SK-N-SH (cell line): ENCODE measurements around the gene MYO1H. TPM values are rescaled to one million over a fixed set of nuclear protein-coding genes. Genes with fewer than 3 reads are reported as not detected.

Experiments used
- CTCF ChIA-PET: fragments of 300-600, 350-600 bp; formaldehyde crosslinking; extraction: SDS; loops from one replicate; lab custom pipeline; 2021; lab: Yijun Ruan, JAX
- POLR2A ChIA-PET: fragments of 350-600 bp; sonication (Branson Sonifier 250); formaldehyde crosslinking; extraction: SDS; loops from one replicate; lab custom pipeline; 2020; ENCODE audit warnings: antibody characterized with exemption, inconsistent platforms; lab: Yijun Ruan, JAX
- DNase-seq: peaks from one replicate; pipeline ENCODE4 v3.0.0; 2012
- H2AFZ ChIP-seq: fragments of 200-600 bp; sonication (generic); 2 replicates; pipeline ENCODE4 v1.8.1; 2016; ENCODE audit warnings: antibody characterized with exemption, mild to moderate bottlenecking, low read depth
- H3F3A ChIP-seq: fragments of 200-600 bp; sonication (generic); replicated peaks from 2 replicates; pipeline ENCODE3; 2016; ENCODE audit warnings: antibody characterized with exemption, mild to moderate bottlenecking; ENCODE audit not compliant: insufficient read depth
- H3K27ac ChIP-seq, 2 experiments: fragments of 200-500 bp in 1 of 2; fragments of 200-600 bp in 1 of 2; sonication (Bioruptor generic) in 1 of 2; sonication (generic), shearing (Covaris generic) in 1 of 2; 2 replicates each; pipeline versions ENCODE4 v1.5.1 to v1.6.1; 2014 to 2016; ENCODE audit warnings: low read depth in 2 of 2, inconsistent platforms in 1 of 2, low read length in 1 of 2, mild to moderate bottlenecking in 1 of 2, mixed read lengths in 1 of 2
- H3K27me3 ChIP-seq: fragments of 200-600 bp; sonication (generic), shearing (Covaris generic); 2 replicates; pipeline ENCODE4 v1.6.1; 2016; ENCODE audit warnings: mixed run types; ENCODE audit not compliant: insufficient read depth
- H3K36me3 ChIP-seq, 2 experiments: fragments of 200-500 bp in 1 of 2; fragments of 200-600 bp in 1 of 2; sonication (Bioruptor generic) in 1 of 2; sonication (generic) in 1 of 2; replicated peaks in 1 of 2; 2 replicates each; pipeline versions ENCODE3 to v1.5.1; 2014 to 2016; ENCODE audit warnings: low read length in 1 of 2, mild to moderate bottlenecking in 1 of 2; ENCODE audit not compliant: insufficient read depth in 2 of 2, control insufficient read depth in 1 of 2
- H3K4me1 ChIP-seq, 2 experiments: fragments of 200-500 bp in 1 of 2; fragments of 200-600 bp in 1 of 2; sonication (Bioruptor generic) in 1 of 2; sonication (generic), shearing (Covaris generic) in 1 of 2; 2 replicates each; pipeline versions ENCODE4 v1.5.1 to v1.6.1; 2014 to 2016; ENCODE audit warnings: low read depth in 1 of 2, low read length in 1 of 2, mixed run types in 1 of 2; ENCODE audit not compliant: insufficient read depth in 2 of 2, control insufficient read depth in 1 of 2
- H3K4me2 ChIP-seq: fragments of 200-600 bp; sonication (generic), shearing (Covaris generic); 2 replicates; pipeline ENCODE4 v1.6.1; 2017; ENCODE audit warnings: mixed run types
- H3K4me3 ChIP-seq, 2 experiments: fragments of 200-500 bp in 1 of 2; fragments of 200-600 bp in 1 of 2; sonication (Bioruptor generic) in 1 of 2; sonication (generic), shearing (Covaris generic) in 1 of 2; 2 replicates each; pipeline versions ENCODE4 v1.5.1 to v1.8.1; 2014 to 2016; ENCODE audit warnings: low read depth in 2 of 2, inconsistent platforms in 1 of 2, low read length in 1 of 2, mild to moderate bottlenecking in 1 of 2, mixed read lengths in 1 of 2, moderate library complexity in 1 of 2
- H3K79me2 ChIP-seq: fragments of 200-600 bp; sonication (generic); 2 replicates; pipeline ENCODE4 v1.8.1; 2017; ENCODE audit warnings: mild to moderate bottlenecking; ENCODE audit not compliant: insufficient read depth
- H3K9ac ChIP-seq: fragments of 200-600 bp; sonication (generic); 2 replicates; pipeline ENCODE4 v1.6.1; 2017; ENCODE audit warnings: mixed run types
- H3K9me2 ChIP-seq: fragments of 200-600 bp; sonication (generic); 2 replicates; pipeline ENCODE4 v1.6.1; 2017; ENCODE audit warnings: mixed run types
- H3K9me3 ChIP-seq: fragments of 200-600 bp; sonication (generic); 2 replicates; pipeline ENCODE4 v1.6.1; 2017; ENCODE audit warnings: mixed run types, mild to moderate bottlenecking, moderate library complexity
- H4K20me1 ChIP-seq: fragments of 200-600 bp; sonication (generic); 2 replicates; pipeline ENCODE4 v1.6.1; 2017; ENCODE audit warnings: mild to moderate bottlenecking, mixed run types; ENCODE audit not compliant: insufficient read depth
- CTCF ChIP-seq: fragments of 200-600 bp; sonication (generic); IDR thresholded peaks from 2 replicates; pipeline ENCODE4 v1.6.1; 2017; ENCODE audit warnings: antibody characterized with exemption, mild to moderate bottlenecking, moderate library complexity
- EZH2phosphoT487 ChIP-seq: fragments of 200-600 bp; sonication (generic); IDR thresholded peaks from 2 replicates; pipeline ENCODE4 v1.6.1; 2017; ENCODE audit warnings: low read depth, mixed run types, mild to moderate bottlenecking, antibody characterized with exemption, moderate library complexity, borderline replicate concordance
- JUND ChIP-seq: IDR thresholded peaks from 2 replicates; pipeline ENCODE4 v1.4.0; 2012
- MAX ChIP-seq: IDR thresholded peaks from 2 replicates; pipeline ENCODE4 v1.4.0; 2012; ENCODE audit warnings: low read depth
- NFIC ChIP-seq: IDR thresholded peaks from 2 replicates; pipeline ENCODE4 v1.4.0; 2012; ENCODE audit warnings: borderline replicate concordance
- NRF1 ChIP-seq: IDR thresholded peaks from 2 replicates; pipeline ENCODE4 v1.6.1; 2012; ENCODE audit warnings: low read depth, mild to moderate bottlenecking, low read length
- POLR2AphosphoS5 ChIP-seq: IDR thresholded peaks from 2 replicates; pipeline ENCODE4 v1.6.1; 2012; ENCODE audit warnings: low read depth, low read length
- RAD21 ChIP-seq: IDR thresholded peaks from 2 replicates; pipeline ENCODE4 v1.6.1; 2012; ENCODE audit warnings: mild to moderate bottlenecking, low read length
- RXRA ChIP-seq: IDR thresholded peaks from 2 replicates; pipeline ENCODE4 v1.4.0; 2012; ENCODE audit warnings: low read depth, mild to moderate bottlenecking, borderline replicate concordance
- SIN3A ChIP-seq: IDR thresholded peaks from 2 replicates; pipeline ENCODE4 v1.6.1; 2012; ENCODE audit warnings: low read depth, mild to moderate bottlenecking, low read length, moderate library complexity, borderline replicate concordance
- TAF1 ChIP-seq: IDR thresholded peaks from 2 replicates; pipeline ENCODE4 v1.6.1; 2012; ENCODE audit warnings: low read depth, mild to moderate bottlenecking, low read length, moderate library complexity, borderline replicate concordance
- TCF12 ChIP-seq: IDR thresholded peaks from 2 replicates; pipeline ENCODE4 v1.4.0; 2012
- USF1 ChIP-seq: IDR thresholded peaks from 2 replicates; pipeline ENCODE4 v1.4.0; 2012; ENCODE audit warnings: low read depth, borderline replicate concordance
- YY1 ChIP-seq: IDR thresholded peaks from 2 replicates; pipeline ENCODE4 v1.4.0; 2012; ENCODE audit warnings: low read depth, mild to moderate bottlenecking
- WGBS: methylation state at CpG from one replicate; pipeline ENCODE4 v1.1.6; 2017; ENCODE audit warnings: low lambda C conversion rate; 5-methylcytosine and 5-hydroxymethylcytosine counted together
- polyA plus RNA-seq, 3 experiments: library from polyadenylated mRNA; depleted of rRNA; stranded (reverse); fragments of >200 nt; gene quantifications; 2 replicates each; pipeline ENCODE4 v1.2.3, GENCODE V29; 2012
- TF ChIP-seq, protein P1 (sequence below): IDR thresholded peaks from 2 replicates; pipeline ENCODE4 v1.4.0; 2012; ENCODE audit warnings: low read depth, borderline replicate concordance
- TF ChIP-seq, protein P2 (sequence below): IDR thresholded peaks from 2 replicates; pipeline ENCODE4 v1.6.1; 2012; ENCODE audit warnings: mild to moderate bottlenecking, low read depth, low read length, moderate library complexity

The MYO1H gene
- polyA plus RNA-seq, 1 of the 3 experiments (the other 2 are of a cell fraction), result not detected

GRCh38 chr12:109369831-109370230 is 22.1 kb downstream of the MYO1H start:
- 53% methylated on average over 5 of the region's 5 CpGs for WGBS
- H3K4me3 ChIP-seq, result no peak overlapping the region

More at GRCh38 chr12:109369831-109370230, 22.1 kb downstream of the MYO1H start:
- Histone ChIP-seq H2AFZ (no peak overlapping the region), H3K4me2 (no peak overlapping the region), H3K36me3 (no peaks in the 10 kb centered on the region), H4K20me1 (no peaks in the 10 kb centered on the region), H3K9ac (no peak overlapping the region), H3K9me2 (no peaks in the 10 kb centered on the region)
- POLR2A ChIA-PET, result no interaction called here
- TF ChIP-seq USF1, result no peak
- no peak for TF ChIP-seq RXRA
- TF ChIP-seq POLR2AphosphoS5, result no peak
- no peak for TF ChIP-seq MAX
- no peak for TF ChIP-seq TAF1
- TF ChIP-seq, protein P1, sequence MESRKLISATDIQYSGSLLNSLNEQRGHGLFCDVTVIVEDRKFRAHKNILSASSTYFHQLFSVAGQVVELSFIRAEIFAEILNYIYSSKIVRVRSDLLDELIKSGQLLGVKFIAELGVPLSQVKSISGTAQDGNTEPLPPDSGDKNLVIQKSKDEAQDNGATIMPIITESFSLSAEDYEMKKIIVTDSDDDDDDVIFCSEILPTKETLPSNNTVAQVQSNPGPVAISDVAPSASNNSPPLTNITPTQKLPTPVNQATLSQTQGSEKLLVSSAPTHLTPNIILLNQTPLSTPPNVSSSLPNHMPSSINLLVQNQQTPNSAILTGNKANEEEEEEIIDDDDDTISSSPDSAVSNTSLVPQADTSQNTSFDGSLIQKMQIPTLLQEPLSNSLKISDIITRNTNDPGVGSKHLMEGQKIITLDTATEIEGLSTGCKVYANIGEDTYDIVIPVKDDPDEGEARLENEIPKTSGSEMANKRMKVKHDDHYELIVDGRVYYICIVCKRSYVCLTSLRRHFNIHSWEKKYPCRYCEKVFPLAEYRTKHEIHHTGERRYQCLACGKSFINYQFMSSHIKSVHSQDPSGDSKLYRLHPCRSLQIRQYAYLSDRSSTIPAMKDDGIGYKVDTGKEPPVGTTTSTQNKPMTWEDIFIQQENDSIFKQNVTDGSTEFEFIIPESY, result no peak
- TF ChIP-seq CTCF, result no peak
- TF ChIP-seq, protein P2, sequence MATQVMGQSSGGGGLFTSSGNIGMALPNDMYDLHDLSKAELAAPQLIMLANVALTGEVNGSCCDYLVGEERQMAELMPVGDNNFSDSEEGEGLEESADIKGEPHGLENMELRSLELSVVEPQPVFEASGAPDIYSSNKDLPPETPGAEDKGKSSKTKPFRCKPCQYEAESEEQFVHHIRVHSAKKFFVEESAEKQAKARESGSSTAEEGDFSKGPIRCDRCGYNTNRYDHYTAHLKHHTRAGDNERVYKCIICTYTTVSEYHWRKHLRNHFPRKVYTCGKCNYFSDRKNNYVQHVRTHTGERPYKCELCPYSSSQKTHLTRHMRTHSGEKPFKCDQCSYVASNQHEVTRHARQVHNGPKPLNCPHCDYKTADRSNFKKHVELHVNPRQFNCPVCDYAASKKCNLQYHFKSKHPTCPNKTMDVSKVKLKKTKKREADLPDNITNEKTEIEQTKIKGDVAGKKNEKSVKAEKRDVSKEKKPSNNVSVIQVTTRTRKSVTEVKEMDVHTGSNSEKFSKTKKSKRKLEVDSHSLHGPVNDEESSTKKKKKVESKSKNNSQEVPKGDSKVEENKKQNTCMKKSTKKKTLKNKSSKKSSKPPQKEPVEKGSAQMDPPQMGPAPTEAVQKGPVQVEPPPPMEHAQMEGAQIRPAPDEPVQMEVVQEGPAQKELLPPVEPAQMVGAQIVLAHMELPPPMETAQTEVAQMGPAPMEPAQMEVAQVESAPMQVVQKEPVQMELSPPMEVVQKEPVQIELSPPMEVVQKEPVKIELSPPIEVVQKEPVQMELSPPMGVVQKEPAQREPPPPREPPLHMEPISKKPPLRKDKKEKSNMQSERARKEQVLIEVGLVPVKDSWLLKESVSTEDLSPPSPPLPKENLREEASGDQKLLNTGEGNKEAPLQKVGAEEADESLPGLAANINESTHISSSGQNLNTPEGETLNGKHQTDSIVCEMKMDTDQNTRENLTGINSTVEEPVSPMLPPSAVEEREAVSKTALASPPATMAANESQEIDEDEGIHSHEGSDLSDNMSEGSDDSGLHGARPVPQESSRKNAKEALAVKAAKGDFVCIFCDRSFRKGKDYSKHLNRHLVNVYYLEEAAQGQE, result no peak
- TF ChIP-seq TCF12, result no peak
- TF ChIP-seq YY1, result no peak
- no peak for TF ChIP-seq RAD21
- TF ChIP-seq JUND, result no peak
- no peak for TF ChIP-seq NFIC
- no peak for TF ChIP-seq EZH2phosphoT487
- TF ChIP-seq SIN3A, result no peak
- TF ChIP-seq NRF1, result no peak
- TF ChIP-seq, all 33 proteins: peak for 0
- Histone ChIP-seq H3K27me3 (no peaks in the 10 kb centered on the region), H3K9me3 (no peaks in the 10 kb centered on the region), H3K27ac (no peak overlapping the region), H3K4me1 (no peaks in the 10 kb centered on the region), H3K79me2 (no peaks in the 10 kb centered on the region), H3F3A (no peaks in the 10 kb centered on the region)
- no peak for DNase-seq
- CTCF ChIA-PET, result interaction anchor here (1.0 kb wide), 1 partner anchor 258 kb away, joined by 3 read pairs; no protein-coding TSS in a partner anchor
